ENCODE measurements around the gene DAAM1.

Gene DAAM1

DNA sequence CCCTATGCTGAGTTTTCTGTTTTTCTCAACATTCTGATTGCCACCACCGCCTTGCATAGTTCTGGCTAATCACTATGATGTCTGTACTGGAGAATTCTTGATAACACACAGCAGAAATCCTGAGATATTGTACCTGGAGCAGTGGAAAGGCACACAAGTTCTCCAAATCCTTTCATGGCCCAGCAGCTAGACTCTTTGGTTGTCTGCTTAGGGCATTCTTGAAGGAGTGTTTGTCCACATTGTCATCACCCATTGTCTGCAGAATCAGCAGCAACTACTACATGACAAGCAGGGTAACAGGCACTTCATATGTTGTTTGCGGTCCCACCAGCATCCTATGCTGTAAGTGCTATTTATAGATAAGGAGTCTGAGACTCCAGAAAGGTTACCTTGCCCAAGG lies 128.9 kb downstream of the DAAM1 start:
- DNase-seq: no peak

DNA sequence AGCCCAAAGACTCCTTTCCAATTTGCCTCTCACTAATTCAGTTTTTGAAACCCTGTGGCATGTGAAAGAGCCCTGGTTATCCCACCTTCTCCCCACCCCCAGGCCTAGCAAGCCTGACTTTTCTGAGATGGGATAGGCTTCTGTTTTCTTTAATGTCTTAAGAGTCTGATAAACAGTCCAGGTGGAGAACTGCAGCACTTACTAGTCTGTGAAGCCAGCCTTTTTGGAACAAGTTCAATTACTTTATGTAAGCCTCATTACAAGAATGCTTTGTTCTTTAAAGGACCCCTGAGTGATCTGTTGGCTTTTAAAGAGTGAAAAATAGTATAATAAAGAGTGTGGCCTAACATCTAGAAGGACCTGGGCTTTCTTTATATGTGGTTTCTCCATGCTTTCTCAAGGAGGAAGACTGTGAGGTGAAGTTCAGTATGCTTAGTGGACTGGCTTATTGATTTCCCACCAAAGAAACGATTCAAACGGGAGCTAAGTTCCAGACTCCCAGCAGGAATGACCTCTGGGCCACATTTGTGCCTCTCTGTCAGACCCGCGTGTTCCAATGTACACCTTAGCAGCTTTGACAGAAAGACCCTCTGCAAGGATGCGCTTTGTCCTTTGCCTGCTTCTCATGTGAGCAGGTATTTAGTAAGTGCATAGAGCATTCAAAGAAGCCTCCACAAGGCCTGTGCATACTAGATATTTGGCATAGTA lies 129.5 kb downstream of the DAAM1 start:
- DNase-seq: no peak

- no peak for DNase-seq
These were observed 130.4 kb downstream of the DAAM1 start for GRCh38 chr14:59318908-59319307.

DNA sequence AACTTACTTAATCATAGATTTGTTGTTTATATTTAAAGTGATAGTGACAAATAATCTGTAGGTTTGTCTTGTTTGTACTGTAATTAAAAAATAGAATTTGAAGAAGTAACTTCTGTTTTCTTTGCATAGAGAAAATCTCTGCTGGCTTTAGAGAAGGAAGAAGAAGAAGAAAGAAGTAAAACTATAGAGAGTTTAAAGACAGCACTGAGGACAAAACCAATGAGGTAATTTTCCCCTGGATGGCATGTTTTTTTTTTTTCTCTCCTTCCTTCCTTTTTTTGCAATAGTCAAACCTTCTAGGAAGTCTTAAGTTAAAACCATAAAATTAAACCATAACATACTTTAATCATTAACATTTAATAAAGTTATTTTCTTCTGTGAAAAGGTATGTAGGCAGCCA lies 131.9 kb downstream of the DAAM1 start:
- DNase-seq: no peak

- DNase-seq: no peak
These were observed 132.5 kb downstream of the DAAM1 start for GRCh38 chr14:59320763-59321625.

- no peak for DNase-seq
These were observed 133.1 kb downstream of the DAAM1 start for GRCh38 chr14:59321626-59321949.

DNA sequence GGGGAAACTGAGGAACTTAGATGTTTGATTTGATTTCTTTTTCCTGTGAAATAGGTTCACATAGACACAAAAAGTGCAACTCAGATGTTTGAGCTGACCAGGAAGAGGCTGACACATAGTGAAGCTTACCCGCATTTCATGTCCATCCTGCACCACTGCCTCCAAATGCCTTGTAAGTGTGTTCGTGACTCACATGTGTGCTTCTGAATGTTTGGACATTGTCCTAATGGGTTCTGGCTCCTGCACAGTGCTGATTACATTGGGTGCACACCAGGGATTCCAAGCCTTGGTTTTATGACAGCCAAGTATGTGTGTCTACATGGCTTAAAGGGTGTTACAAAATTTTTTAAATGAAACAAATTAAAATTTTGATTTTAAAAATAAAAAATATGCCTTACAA lies 137.4 kb downstream of the DAAM1 start:
- DNase-seq: no peak

- no peak for DNase-seq
These were observed 140.0 kb downstream of the DAAM1 start for GRCh38 chr14:59328454-59328853.

DNA sequence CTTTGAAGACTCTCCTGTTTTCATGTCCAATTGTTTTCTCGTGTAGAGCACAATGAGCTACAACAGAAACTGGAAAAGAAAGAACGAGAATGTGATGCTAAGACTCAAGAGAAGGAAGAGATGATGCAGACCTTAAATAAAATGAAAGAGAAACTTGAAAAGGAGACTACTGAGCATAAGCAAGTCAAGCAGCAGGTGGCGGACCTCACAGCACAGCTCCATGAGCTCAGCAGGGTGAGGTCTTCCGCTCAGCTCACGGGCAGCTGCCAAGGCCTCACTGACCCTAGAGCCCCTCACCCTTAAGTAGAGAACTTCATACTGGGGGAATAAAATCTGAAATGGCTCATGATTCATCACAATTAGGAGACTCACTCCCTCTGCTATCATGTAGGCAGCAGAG lies 142.0 kb downstream of the DAAM1 start:
- DNase-seq: no peak

- DNase-seq: no peak
These were observed 142.8 kb downstream of the DAAM1 start for GRCh38 chr14:59331217-59331616.

GRCh38 chr14:59332727-59333126 lies 144.3 kb downstream of the DAAM1 start:
- no peak for DNase-seq

DNA sequence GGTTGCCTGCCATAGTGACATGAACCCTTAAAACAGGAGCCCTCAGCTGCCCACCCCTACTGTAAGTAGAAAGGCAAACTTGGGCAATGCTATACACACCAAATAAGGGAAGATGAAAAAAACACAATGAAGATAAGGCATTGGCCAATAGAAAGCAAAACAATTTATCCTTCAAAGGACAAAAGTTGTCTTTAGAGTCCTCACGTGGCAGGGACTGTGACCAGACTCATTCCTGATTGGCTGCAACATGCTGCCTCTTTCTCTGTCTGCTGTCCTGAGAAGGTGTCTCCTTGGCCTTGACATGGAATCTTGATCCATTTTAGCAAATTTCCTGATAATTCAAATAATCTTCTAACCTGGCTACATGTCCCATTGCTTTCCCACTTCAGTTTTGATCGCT lies 144.8 kb downstream of the DAAM1 start:
- DNase-seq: no peak

- DNase-seq: no peak
These were observed 145.2 kb downstream of the DAAM1 start for GRCh38 chr14:59333668-59334067.

DNA sequence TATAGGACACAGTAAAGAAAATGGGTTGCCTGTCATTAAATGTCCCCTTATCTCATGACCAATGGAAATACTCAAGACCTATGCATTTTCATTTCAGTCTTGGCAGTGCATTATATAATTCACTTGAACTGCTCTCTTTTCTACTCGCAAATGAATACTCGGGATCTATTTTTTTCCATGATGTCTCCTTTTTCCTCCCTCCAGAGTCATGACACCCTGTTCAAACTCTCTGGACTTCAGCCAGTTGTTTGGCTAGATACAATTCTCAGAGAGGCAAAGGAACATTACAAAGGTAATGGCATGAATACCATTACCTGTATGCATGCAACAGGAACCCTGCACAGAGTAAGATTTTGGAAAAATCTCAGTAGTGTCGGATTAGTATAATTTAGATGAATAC lies 145.8 kb downstream of the DAAM1 start:
- DNase-seq: no peak

DNA sequence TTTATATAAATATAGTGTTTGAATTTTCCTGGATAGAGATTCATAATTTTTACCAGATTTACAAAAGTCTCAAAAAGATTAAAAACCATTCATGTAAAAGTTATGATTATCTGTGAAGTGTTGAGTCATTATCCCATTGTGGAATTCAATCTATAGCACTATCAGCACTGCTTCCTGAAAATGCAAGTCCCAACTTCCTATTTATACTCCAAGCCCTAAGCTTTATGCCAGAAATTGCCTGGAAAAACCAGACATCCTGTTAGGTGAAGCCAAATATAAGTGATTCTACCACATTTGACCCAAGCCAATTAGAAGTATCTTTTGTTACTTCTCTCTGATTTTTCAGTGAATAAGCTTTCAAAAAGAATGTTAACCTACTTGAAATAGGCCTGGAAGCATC lies 147.6 kb downstream of the DAAM1 start:
- DNase-seq: no peak

GRCh38 chr14:59336706-59337105 lies 148.2 kb downstream of the DAAM1 start:
- DNase-seq: no peak

DNA sequence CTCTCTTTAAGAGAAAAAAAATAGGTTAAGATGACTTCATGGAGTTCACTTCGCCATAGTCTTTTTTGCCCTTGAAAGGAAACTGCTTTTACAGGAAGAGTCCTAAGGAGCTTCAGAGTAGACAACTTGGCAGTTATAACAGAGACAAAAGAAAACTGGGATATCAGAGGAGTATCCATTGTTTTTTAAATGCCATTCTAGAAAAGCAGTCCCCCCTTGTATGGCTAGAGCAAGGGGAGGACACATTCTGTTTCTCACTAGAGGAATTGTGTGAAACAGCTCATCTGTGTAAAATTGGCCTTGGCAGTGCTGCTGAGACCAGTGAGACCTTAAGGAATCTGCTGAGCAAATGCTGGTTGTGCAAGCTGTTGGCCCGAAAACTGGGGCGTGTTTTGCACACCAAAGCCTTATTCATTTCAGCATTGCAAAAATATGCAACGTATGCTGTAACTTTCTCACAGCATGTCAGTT lies 148.7 kb downstream of the DAAM1 start:
- no peak for DNase-seq

GRCh38 chr14:59338761-59339160 lies 150.3 kb downstream of the DAAM1 start:
- DNase-seq: no peak

DNA sequence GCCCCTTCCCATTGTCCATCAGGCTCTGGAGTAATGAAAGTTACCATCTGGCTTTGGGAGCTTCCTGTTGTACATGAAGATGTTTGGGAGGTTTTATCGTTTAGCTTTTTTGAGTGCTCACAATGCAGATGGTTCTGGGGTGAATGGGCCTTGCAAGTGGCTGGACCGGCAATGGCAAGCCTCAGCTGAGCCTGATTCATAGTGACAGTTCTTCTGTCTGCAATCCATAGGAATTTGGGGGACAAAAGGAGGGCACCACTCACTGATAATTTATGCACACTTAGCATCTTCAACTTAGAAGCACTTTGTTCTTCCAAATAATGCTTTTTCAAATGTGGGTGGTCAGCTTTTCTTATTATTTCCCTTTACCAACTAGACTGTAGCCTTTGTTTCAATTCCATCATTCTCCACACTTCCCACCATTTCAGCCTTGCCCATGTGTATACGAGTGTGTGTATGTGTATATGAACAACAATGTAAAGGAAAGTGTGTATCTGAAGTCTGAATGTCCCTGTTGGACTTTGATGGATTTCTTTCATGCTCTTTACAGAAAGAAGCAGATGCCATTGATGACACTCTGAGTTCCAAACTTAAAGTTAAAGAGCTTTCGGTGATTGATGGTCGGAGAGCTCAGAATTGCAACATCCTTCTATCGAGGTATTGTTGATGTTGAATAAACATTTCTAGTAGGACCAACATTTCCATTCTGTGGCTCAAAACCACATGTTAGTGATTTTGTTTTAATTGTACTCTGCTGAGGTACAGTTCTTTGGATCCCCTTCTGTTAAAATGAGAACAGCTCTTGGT lies 151.3 kb downstream of the DAAM1 start:
- no peak for DNase-seq

GRCh38 chr14:59341858-59342477 lies 153.5 kb downstream of the DAAM1 start:
- no peak for DNase-seq

DNA sequence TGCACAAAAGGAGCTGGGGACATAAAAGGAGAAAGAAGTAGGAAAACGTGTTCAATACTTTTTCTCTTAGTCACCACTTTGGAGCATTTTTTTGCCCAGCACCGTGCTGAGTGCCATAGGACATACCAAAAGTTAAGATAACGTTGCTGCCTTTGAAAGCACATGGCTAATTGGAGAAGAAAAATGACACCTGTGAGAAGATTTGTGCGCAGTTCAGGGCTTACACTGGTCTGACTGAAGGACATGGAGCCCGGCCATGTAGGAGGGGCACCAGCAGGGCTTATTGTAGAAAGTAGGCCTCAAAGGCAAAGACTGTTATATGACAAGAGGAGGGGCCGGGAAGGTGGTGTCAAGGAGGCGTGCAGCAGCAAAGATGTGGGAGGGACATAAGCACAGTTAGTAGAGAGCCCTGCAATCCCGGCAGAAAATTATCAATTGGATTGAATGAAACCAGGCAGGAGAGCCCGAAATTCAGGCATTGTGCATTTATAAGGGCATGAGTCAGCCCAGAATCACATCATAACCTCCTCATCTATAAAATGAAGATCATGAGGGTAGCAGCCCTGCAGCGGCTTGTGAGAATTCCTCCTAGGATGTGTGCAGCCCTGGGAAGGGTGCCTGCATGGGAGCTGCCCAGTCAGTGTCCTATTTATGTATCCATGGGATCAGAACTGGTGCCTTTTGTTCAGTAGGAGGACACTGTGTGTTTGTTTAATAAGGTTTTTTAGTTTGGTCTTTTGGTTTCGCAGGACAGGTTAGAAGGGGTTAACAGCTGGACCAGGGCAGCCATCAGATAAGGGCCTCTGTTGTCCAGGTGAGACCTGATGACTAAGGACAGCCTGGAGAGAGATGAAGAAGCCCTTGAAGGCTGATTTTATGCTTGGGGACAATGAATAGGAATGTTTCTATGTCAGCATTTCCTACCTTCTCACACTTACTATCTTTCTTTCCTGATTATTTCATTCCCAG lies 154.3 kb downstream of the DAAM1 start:
- DNase-seq: no peak

DNA sequence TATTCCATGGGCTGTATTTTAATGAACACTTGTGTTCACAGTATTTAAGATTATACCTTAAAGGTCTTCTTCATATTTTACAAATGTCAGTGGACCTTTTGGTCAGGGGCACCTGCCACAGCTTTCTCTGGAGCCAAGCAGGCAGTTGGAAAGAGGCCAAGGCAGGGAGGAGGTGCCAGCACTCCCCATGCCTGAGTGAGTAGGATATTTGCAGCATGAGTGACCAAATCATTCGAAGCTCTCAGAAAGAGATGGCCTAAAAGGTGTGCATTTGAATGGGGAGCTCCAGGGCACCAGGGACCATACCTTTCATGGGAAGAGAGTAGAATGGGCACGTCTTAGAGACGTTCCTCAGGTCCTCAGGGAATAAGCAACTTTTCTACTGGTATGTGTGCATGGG lies 155.1 kb downstream of the DAAM1 start:
- DNase-seq: no peak

Measured in effector CD4-positive, alpha-beta T cell (primary cell).